Gastroesophageal sphincter (tissue), 3 donors: Measurements from ENCODE around the gene ZNF385D.

Experiments used
- POLR2A ChIP-seq, 2 donors: fragments of 450-650 bp; IDR thresholded peaks; one replicate each; pipeline ENCODE4 v1.6.1; 2017; ENCODE audit warnings: antibody characterized with exemption in 2 of 2, mild to moderate bottlenecking in 2 of 2, moderate library complexity in 1 of 2
- POLR2AphosphoS5 ChIP-seq: sonication (generic); formaldehyde crosslinking; IDR thresholded peaks from one replicate; pipeline ENCODE4 v1.6.1; 2017; ENCODE audit warnings: antibody characterized with exemption
- TF ChIP-seq, protein P1 (sequence below), 4 experiments: fragments of 200-600 bp in 2 of 4; fragments of 450-650 bp in 2 of 4; sonication (generic) in 1 of 4; IDR thresholded peaks; one replicate each; pipeline ENCODE4 v1.5.1; 2017 to 2019; ENCODE audit warnings: antibody characterized with exemption in 4 of 4, mild to moderate bottlenecking in 2 of 4, moderate library complexity in 2 of 4

DNA sequence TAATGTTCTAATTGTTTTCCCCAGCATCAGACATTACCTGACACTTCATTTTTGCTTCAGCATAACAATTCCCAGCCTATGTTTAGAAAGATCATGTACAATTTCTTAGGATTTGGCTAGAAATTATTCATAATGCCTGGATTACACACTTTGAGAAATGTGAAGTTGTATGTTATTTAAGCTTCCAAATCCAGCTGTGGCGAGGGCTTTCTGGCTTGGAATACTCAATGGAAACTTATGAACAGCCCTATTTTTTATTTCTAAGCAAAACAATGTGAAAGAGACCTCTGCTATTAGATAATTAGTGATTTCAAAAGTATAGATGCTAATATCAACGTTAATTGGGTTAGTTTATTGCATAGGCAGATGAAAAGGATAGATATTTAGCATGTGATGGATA, 341.6 kb downstream of the ZNF385D start:
- TF ChIP-seq POLR2A (IDR thresholded peaks at IDR 0.05) (no peak), POLR2AphosphoS5 (no peak)
- TF ChIP-seq, protein P1, sequence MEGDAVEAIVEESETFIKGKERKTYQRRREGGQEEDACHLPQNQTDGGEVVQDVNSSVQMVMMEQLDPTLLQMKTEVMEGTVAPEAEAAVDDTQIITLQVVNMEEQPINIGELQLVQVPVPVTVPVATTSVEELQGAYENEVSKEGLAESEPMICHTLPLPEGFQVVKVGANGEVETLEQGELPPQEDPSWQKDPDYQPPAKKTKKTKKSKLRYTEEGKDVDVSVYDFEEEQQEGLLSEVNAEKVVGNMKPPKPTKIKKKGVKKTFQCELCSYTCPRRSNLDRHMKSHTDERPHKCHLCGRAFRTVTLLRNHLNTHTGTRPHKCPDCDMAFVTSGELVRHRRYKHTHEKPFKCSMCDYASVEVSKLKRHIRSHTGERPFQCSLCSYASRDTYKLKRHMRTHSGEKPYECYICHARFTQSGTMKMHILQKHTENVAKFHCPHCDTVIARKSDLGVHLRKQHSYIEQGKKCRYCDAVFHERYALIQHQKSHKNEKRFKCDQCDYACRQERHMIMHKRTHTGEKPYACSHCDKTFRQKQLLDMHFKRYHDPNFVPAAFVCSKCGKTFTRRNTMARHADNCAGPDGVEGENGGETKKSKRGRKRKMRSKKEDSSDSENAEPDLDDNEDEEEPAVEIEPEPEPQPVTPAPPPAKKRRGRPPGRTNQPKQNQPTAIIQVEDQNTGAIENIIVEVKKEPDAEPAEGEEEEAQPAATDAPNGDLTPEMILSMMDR (IDR thresholded peaks at IDR 0.05), result no peak
